Breast epithelium (tissue), 4 donors: ENCODE data around the gene PRDX5. TPM values are rescaled to one million over a fixed set of nuclear protein-coding genes. Genes with fewer than 3 reads are reported as not detected.

Experiments
- DNase-seq, 2 donors: peaks; one replicate each; pipeline ENCODE4 v3.0.0-alpha.2; 2019; ENCODE audit warnings: low spot score in 2 of 2
- H3K27ac ChIP-seq, 2 donors: fragments of 200-600 bp; sonication (generic) in 1 of 2; one replicate each; pipeline ENCODE4 v1.5.1; 2016 to 2019; ENCODE audit warnings: mild to moderate bottlenecking in 1 of 2
- H3K27me3 ChIP-seq, 2 donors: fragments of 200-600 bp; sonication (generic) in 1 of 2; one replicate each; pipeline versions ENCODE4 v1.5.1 to v1.6.0; 2017 to 2019; ENCODE audit warnings: control low read depth in 1 of 2, mild to moderate bottlenecking in 1 of 2
- H3K36me3 ChIP-seq: fragments of 200-600 bp; one replicate; pipeline ENCODE4 v1.5.1; 2019
- H3K4me1 ChIP-seq, 2 donors: fragments of 200-600 bp; sonication (generic); one replicate each; pipeline ENCODE4 v1.5.1; 2016 to 2019; ENCODE audit warnings: control low read depth in 1 of 2
- H3K4me3 ChIP-seq, 3 donors: fragments of 200-600 bp; sonication (generic); 1 replicate in 2 of 3; 2 replicates in 1 of 3; pipeline ENCODE4 v1.5.1; 2016 to 2019; ENCODE audit warnings: mild to moderate bottlenecking in 3 of 3, moderate library complexity in 2 of 3
- H3K9me3 ChIP-seq, 2 donors: fragments of 200-600 bp; sonication (generic) in 1 of 2; one replicate each; pipeline ENCODE4 v1.5.1; 2016 to 2019; ENCODE audit warnings: control low read depth in 1 of 2
- POLR2A ChIP-seq: fragments of 450-650 bp; IDR thresholded peaks from one replicate; pipeline ENCODE4 v1.6.1; 2016; ENCODE audit warnings: antibody characterized with exemption, mild to moderate bottlenecking, moderate library complexity
- POLR2AphosphoS5 ChIP-seq, 3 donors: sonication (generic); formaldehyde crosslinking; IDR thresholded peaks; one replicate each; pipeline ENCODE4 v1.6.1; 2017; ENCODE audit warnings: antibody characterized with exemption in 3 of 3
- intact Hi-C: fragments of 100-400 bp; cut with DNase I; formaldehyde crosslinking; loops from one replicate; pipeline ENCODE4 v1.15.1; 2023; ENCODE audit warnings: low total_unique reads
- total RNA-seq, 3 donors: library from RNA; depleted of rRNA; stranded (reverse); fragments of >200 nt; gene quantifications; one replicate each; pipeline ENCODE4 v1.1.0, GENCODE V29; 2016
- TF ChIP-seq, protein P1 (sequence below), 3 donors: fragments of 450-650 bp; IDR thresholded peaks; one replicate each; pipeline ENCODE4 v1.5.1; 2016 to 2017; ENCODE audit warnings: antibody characterized with exemption in 3 of 3, mild to moderate bottlenecking in 3 of 3, moderate library complexity in 3 of 3

PRDX5 gene
- total RNA-seq, 3 donors from 2014 or later, result 241 to 327 (median 262) TPM

DNA sequence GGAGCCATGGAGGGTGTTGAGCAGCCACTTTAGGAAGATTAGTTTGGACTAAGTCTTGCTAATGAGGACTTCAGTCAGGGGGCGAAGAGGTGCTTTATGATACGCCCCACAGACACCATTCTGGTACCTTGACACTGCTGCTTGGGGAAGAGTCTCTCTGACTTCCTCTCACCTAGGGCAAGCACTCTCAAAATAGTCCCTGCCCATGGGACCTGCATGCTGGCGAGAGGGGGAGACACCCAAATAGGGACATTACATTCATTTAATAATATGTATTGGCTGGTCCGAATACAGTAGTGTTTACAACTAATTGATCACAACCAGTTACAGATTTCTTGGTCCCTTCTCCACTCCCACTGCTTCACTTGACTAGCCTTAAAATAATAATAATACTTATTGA, 22.2 kb upstream of the PRDX5 start:
- TF ChIP-seq, protein P1, sequence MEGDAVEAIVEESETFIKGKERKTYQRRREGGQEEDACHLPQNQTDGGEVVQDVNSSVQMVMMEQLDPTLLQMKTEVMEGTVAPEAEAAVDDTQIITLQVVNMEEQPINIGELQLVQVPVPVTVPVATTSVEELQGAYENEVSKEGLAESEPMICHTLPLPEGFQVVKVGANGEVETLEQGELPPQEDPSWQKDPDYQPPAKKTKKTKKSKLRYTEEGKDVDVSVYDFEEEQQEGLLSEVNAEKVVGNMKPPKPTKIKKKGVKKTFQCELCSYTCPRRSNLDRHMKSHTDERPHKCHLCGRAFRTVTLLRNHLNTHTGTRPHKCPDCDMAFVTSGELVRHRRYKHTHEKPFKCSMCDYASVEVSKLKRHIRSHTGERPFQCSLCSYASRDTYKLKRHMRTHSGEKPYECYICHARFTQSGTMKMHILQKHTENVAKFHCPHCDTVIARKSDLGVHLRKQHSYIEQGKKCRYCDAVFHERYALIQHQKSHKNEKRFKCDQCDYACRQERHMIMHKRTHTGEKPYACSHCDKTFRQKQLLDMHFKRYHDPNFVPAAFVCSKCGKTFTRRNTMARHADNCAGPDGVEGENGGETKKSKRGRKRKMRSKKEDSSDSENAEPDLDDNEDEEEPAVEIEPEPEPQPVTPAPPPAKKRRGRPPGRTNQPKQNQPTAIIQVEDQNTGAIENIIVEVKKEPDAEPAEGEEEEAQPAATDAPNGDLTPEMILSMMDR (IDR thresholded peaks at IDR 0.05), result no peak
- TF ChIP-seq POLR2AphosphoS5 (IDR thresholded peaks at IDR 0.05) (no peak), POLR2A (no peak)
- H3K27me3 ChIP-seq, result peaks cover 11 to 65% of the 10 kb centered on the region in 2 donors
- intact Hi-C loops, result no loop called here
- DNase-seq, result no peak
- H3K36me3 ChIP-seq, result no peaks in the 10 kb centered on the region
- H3K4me3 ChIP-seq, result no peak overlapping the region
- H3K9me3 ChIP-seq, result no peaks in the 10 kb centered on the region
- peaks cover 23 to 28% of the 10 kb centered on the region in 2 donors for H3K4me1 ChIP-seq
- H3K27ac ChIP-seq, result no peak overlapping the region

DNA sequence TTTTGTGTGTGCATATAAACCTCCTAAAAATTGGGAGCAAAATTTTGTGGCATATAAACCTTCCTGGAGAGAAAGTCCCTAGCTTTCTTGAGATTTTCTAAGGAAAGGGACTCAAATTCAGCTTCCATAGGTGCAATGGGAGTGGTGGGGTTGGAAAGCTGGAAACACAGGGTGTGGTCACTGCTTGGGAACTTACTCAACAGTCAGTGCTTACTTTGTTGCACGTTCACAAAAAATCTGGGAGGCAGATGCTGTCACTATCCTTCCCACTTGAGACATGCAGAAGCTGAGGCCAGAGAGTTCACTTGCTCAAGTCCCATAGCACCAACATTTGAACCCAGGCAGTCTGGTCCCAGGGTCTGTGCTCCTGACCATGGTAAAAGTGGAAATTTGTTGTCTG, 21.7 kb upstream of the PRDX5 start:
- intact Hi-C loops, result no loop called here

DNA sequence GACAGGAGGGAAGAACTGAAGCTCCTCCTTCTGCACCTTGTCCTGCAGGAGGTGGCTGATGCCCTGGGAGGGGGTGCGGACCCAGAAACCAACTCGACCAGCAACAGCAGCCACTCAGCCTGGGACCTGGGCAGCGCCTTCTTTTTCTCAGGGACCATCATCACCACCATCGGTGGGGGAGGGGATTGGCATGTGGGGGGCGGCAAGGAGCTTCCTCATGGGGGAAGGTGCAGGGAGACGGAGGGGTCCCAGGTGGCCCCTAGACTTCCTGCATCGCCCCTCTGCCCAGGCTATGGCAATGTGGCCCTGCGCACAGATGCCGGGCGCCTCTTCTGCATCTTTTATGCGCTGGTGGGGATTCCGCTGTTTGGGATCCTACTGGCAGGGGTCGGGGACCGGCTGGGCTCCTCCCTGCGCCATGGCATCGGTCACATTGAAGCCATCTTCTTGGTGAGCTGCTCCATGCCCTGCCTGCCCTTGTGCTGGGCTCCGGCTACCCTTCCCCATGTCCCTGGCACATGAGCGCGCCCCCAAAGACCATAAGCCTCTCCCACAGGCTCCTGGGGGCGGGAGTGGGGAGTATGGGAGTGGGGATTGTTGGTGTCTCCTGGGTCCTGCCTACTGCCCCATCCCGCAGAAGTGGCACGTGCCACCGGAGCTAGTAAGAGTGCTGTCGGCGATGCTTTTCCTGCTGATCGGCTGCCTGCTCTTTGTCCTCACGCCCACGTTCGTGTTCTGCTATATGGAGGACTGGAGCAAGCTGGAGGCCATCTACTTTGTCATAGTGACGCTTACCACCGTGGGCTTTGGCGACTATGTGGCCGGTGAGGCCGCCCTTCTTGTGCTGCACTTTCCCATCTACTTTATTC, 20.9 kb upstream of the PRDX5 start:
- H3K27ac ChIP-seq, result no peak overlapping the region
- no peak overlapping the region for H3K4me3 ChIP-seq
- no peak for TF ChIP-seq POLR2A
- TF ChIP-seq, protein P1 (IDR thresholded peaks at IDR 0.05), result no peak
- no peak for TF ChIP-seq POLR2AphosphoS5 (IDR thresholded peaks at IDR 0.05)
- H3K9me3 ChIP-seq, result no peaks in the 10 kb centered on the region
- intact Hi-C loops, result no loop called here
- H3K4me1 ChIP-seq, result peaks cover 17 to 20% of the 10 kb centered on the region in 2 donors
- no peaks in the 10 kb centered on the region for H3K36me3 ChIP-seq
- H3K27me3 ChIP-seq, result peaks cover 3 to 53% of the 10 kb centered on the region in 2 donors
- no peak for DNase-seq

More for the DNA sequence above, 21.7 kb upstream of the PRDX5 start:
- H3K4me1 ChIP-seq, result peaks cover 21 to 27% of the 10 kb centered on the region in 2 donors
- H3K27ac ChIP-seq, result no peak overlapping the region
- no peaks in the 10 kb centered on the region for H3K9me3 ChIP-seq
- TF ChIP-seq POLR2AphosphoS5 (IDR thresholded peaks at IDR 0.05) (no peak), POLR2A (no peak)
- TF ChIP-seq, protein P1 (IDR thresholded peaks at IDR 0.05), result no peak
- peaks cover 10 to 61% of the 10 kb centered on the region in 2 donors for H3K27me3 ChIP-seq
- H3K4me3 ChIP-seq, result no peak overlapping the region
- H3K36me3 ChIP-seq, result no peaks in the 10 kb centered on the region
- no peak for DNase-seq

DNA sequence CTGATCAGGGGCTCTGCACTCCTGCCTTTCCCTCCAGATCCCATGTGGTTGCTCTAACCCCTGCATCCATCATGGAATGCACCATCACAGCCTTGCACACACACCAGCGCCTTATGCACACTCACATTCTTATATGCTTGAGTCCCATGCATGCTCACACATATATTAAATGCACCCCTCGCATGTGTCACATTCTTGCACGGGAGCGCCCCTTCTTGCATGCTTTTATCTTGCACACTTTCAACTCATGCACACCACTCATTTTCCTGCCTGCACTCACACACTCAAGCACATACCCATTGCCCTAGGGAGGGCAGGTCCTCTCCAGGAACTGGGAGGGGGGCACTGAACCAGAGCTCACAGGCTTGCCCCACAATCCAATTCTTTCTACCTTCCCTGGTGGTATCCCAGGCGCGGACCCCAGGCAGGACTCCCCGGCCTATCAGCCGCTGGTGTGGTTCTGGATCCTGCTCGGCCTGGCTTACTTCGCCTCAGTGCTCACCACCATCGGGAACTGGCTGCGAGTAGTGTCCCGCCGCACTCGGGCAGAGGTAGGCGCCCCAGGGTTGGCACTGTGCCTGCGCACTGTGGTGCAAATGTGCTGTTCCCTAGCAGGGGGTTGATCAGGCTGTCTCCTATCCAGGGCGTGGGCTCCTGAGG, 20.1 kb upstream of the PRDX5 start:
- Histone ChIP-seq H3K36me3 (no peaks in the 10 kb centered on the region), H3K4me1 (peaks cover 13 to 15% of the 10 kb centered on the region in 2 donors), H3K9me3 (no peaks in the 10 kb centered on the region), H3K27ac (no peak overlapping the region), H3K27me3 (peaks cover 3 to 45% of the 10 kb centered on the region in 2 donors), H3K4me3 (no peak overlapping the region)
- no peak for DNase-seq
- TF ChIP-seq POLR2AphosphoS5 (IDR thresholded peaks at IDR 0.05), result no peak
- no peak for TF ChIP-seq POLR2A
- TF ChIP-seq, protein P1 (IDR thresholded peaks at IDR 0.05), result no peak
- intact Hi-C loops, result no loop called here
